Activated T-cell treated with anti-CD3 and anti-CD28 coated beads, Interleukin-2, amount 50 U/mL, for 4 hours (primary cell): ENCODE results near the gene PIEZO2. TPM values are rescaled to one million over a fixed set of nuclear protein-coding genes. Genes with fewer than 3 reads are reported as not detected.
"Not testable (repeated sequence)": the region's sequence is repeated elsewhere in the genome, so short reads cannot be mapped to it uniquely, and the experiment has no call there.

Source experiments
- ATAC-seq, 2 donors: fragments of 200-7000 bp; cut with Tn5 transposase; one replicate each; pipeline ENCODE4 v1.10.0; 2021
- DNase-seq: peaks from one replicate; pipeline ENCODE4 v3.0.0-alpha.2; 2020
- H3K27me3 Mint-ChIP-seq: one replicate; pipeline ENCODE4 v1.8.0; 2021; ENCODE audit warnings: low read depth, mixed read lengths
- H3K36me3 Mint-ChIP-seq: one replicate; pipeline ENCODE4 v1.8.0; 2022; ENCODE audit warnings: mixed read lengths; ENCODE audit not compliant: insufficient read depth
- H3K4me1 Mint-ChIP-seq: one replicate; pipeline ENCODE4 v1.8.0; 2021; ENCODE audit warnings: low read depth, mixed read lengths
- H3K4me3 Mint-ChIP-seq: one replicate; pipeline ENCODE4 v1.8.0; 2021; ENCODE audit warnings: mild to moderate bottlenecking, moderate library complexity, mixed read lengths
- H3K9me3 Mint-ChIP-seq: one replicate; pipeline ENCODE4 v1.8.0; 2021; ENCODE audit warnings: mixed read lengths
- total RNA-seq, 3 donors: library from RNA; stranded (reverse); gene quantifications; one replicate each; pipeline ENCODE4 v1.2.1, GENCODE V29; 2021

PIEZO2 gene
- total RNA-seq = under 1 TPM; 0.05 to 0.35 (median 0.18) TPM

- DNase-seq = no peak
- H3K27me3 Mint-ChIP-seq = peaks cover 31% of the 10 kb centered on the region
- no peaks in the 10 kb centered on the region for H3K9me3 Mint-ChIP-seq
- ATAC-seq = peak; percentile 31 to 43
- H3K4me3 Mint-ChIP-seq = no peak within 1 kb of the TSS
- H3K36me3 Mint-ChIP-seq = no peaks in the 10 kb centered on the region
- no peaks in the 10 kb centered on the region for H3K4me1 Mint-ChIP-seq
Observed at GRCh38 chr18:11149441-11150270, at the start of gene PIEZO2. Gene PIEZO2 (minus strand): TSS chr18:11149569. CDS start chr18:11148588, 981 bp downstream.

DNA sequence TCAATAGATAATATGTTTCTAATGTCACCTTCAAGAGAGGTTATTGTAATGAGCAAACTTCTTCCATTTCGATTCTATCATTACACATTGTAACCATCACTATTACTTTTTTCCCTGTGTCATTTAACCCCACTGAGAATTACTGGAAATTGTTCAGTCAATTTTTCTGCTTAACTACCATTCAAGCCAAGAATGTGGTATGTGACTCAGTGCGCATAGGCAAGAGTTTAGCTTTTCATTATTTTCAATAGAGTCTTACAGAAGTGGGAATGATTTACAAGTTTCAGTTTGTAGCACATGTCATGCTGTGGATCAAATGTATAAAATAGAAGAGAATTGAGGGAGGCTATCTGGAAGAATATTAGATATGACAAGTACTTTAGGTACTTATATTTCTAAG is 34.3 kb upstream of the PIEZO2 start:
- no peak overlapping the region for H3K4me3 Mint-ChIP-seq
- no peaks in the 10 kb centered on the region for H3K4me1 Mint-ChIP-seq
- no peaks in the 10 kb centered on the region for H3K27me3 Mint-ChIP-seq
- no peaks in the 10 kb centered on the region for H3K9me3 Mint-ChIP-seq
- no peak for DNase-seq
- H3K36me3 Mint-ChIP-seq = no peaks in the 10 kb centered on the region
- no peak for ATAC-seq

GRCh38 chr18:11181629-11182028 is 32.3 kb upstream of the PIEZO2 start:
- not testable (repeated sequence) for H3K4me3 Mint-ChIP-seq, H3K9me3 Mint-ChIP-seq, DNase-seq, ATAC-seq, H3K4me1 Mint-ChIP-seq, H3K27me3 Mint-ChIP-seq, H3K36me3 Mint-ChIP-seq

GRCh38 chr18:11179959-11180519 is 30.7 kb upstream of the PIEZO2 start:
- Mint-ChIP-seq H3K27me3 (no peaks in the 10 kb centered on the region), H3K9me3 (no peaks in the 10 kb centered on the region), H3K36me3 (no peaks in the 10 kb centered on the region), H3K4me1 (no peaks in the 10 kb centered on the region), H3K4me3 (no peak overlapping the region)
- ATAC-seq (no peak), DNase-seq (no peak)

DNA sequence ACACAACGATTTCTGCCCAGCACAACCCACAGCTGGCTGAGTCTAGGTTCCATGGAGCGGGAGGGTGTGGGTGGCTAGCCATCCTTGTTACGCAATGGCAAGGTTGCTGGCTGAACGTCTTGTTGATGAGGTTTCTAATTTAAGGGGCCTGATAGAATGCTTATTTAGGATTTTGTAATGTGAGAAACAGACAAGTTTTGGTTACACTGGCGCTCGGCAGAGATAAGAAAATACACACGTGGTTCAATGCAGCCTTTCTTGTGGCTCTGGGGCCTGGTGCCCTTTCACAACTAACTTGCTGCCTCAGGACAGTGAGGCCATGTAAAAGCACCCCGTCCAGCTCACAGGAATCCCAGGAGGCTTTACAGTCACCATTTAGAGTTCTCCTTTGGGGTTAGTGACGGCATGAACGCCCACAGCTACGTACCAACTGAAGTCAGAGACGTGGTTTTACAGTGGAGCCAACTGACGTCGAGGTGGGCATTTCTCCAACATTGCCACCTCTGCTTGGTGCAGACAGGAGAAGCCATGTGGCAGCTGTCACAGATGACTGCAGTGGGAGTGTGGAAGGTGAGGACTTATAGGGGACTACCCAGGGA is 29.7 kb upstream of the PIEZO2 start:
- Mint-ChIP-seq H3K4me1 (no peaks in the 10 kb centered on the region), H3K27me3 (no peaks in the 10 kb centered on the region), H3K36me3 (no peaks in the 10 kb centered on the region), H3K9me3 (no peaks in the 10 kb centered on the region), H3K4me3 (no peak overlapping the region)
- no peak for DNase-seq
- no peak for ATAC-seq

DNA sequence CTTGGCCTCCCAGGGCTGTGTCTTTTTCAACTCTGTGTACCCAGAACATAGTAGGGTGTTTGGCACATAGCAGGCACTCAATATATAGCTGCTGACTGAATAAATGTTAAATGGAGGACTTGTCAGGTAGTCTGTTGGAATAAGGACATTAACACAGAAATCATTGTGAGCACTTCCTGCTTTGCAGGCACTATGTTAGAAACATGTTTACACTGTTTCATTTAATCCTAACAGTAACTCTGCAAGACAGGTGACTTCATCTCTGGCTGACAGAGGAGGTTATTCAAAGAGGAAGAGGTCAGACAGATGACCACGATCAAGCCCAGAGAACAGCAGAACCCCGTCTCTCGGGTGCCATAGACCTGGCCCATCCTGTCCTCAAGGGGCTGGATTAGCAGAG is 28.0 kb upstream of the PIEZO2 start:
- H3K9me3 Mint-ChIP-seq = no peaks in the 10 kb centered on the region
- no peak for ATAC-seq

DNA sequence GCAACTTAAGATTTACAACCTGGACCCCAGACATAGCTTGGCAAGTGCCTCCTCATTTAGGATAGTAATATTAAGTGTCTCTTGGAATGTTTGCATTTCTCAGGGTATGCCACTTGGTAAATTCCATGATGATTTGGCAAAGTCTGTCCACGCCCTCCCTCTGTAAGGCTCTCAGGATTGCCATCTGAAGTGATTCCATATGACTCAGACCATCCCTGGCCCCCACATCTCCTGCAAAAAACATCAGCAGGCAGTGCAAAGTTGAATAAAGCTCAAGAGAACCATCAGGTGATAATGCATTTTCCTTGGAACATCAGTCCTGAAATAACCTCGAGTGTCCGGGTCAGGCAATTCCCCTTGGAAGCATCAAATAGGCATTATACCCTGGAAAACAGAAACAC is 27.1 kb upstream of the PIEZO2 start:
- no peak overlapping the region for H3K4me3 Mint-ChIP-seq
- H3K27me3 Mint-ChIP-seq = no peaks in the 10 kb centered on the region
- ATAC-seq (no peak), DNase-seq (no peak)
- no peaks in the 10 kb centered on the region for H3K9me3 Mint-ChIP-seq
- no peaks in the 10 kb centered on the region for H3K36me3 Mint-ChIP-seq
- no peaks in the 10 kb centered on the region for H3K4me1 Mint-ChIP-seq

More for the DNA sequence above, 28.0 kb upstream of the PIEZO2 start:
- Mint-ChIP-seq H3K36me3 (no peaks in the 10 kb centered on the region), H3K4me3 (no peak overlapping the region), H3K27me3 (no peaks in the 10 kb centered on the region), H3K4me1 (no peaks in the 10 kb centered on the region)
- DNase-seq = no peak

GRCh38 chr18:11175266-11175979 is 26.1 kb upstream of the PIEZO2 start:
- no peaks in the 10 kb centered on the region for H3K27me3 Mint-ChIP-seq
- H3K4me3 Mint-ChIP-seq = no peak overlapping the region

DNA sequence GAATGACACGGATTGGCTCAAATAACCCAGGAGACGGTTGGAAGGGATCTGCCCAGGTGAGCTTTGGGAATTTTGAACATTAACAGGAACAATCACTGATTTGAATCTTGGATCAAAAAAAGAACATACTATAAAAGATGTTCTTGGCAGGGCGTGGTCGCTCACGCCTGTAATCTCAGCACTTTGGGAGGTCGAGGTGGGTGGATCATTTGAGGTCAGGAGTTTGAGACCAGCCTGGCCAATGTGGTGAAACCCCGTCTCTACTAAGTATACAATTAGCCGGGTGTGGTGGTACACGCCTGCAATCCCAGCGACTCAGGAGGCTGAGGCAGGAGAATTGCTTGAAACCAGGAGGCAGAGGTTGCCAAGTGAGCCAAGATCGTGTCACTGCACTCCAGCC is 24.8 kb upstream of the PIEZO2 start:
- not testable (repeated sequence) for H3K9me3 Mint-ChIP-seq, ATAC-seq, H3K4me1 Mint-ChIP-seq, H3K36me3 Mint-ChIP-seq, DNase-seq, H3K4me3 Mint-ChIP-seq, H3K27me3 Mint-ChIP-seq

More at GRCh38 chr18:11175266-11175979, 26.1 kb upstream of the PIEZO2 start:
- H3K4me1 Mint-ChIP-seq = no peaks in the 10 kb centered on the region
- ATAC-seq (no peak), DNase-seq (no peak)
- no peaks in the 10 kb centered on the region for H3K36me3 Mint-ChIP-seq
- no peaks in the 10 kb centered on the region for H3K9me3 Mint-ChIP-seq

GRCh38 chr18:11167778-11168177 is 18.4 kb upstream of the PIEZO2 start:
- H3K27me3 Mint-ChIP-seq = no peaks in the 10 kb centered on the region
- DNase-seq (no peak), ATAC-seq (no peak)
- no peak overlapping the region for H3K4me3 Mint-ChIP-seq
- H3K4me1 Mint-ChIP-seq = no peaks in the 10 kb centered on the region
- no peaks in the 10 kb centered on the region for H3K9me3 Mint-ChIP-seq
- no peaks in the 10 kb centered on the region for H3K36me3 Mint-ChIP-seq

DNA sequence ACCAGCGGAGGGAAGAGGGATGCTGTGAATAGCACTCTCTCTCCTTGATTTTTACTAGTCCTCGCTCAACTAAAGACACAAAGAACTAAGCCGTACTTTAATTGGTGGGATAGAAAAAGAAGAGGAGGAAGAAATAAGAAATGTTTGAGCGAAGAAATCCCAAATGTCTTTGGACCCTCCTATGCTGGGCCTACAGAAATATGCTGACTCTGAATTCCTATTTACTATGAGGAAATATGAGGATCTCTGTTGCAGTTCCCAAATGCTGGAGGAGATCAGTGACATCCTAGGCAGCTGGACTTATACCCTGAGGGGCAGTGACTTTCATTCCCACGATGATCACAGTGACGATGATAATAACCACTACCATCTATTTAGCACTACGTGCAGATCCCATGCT is 16.6 kb upstream of the PIEZO2 start:
- no peak for DNase-seq
- no peaks in the 10 kb centered on the region for H3K4me1 Mint-ChIP-seq
- no peaks in the 10 kb centered on the region for H3K36me3 Mint-ChIP-seq
- no peaks in the 10 kb centered on the region for H3K27me3 Mint-ChIP-seq
- H3K9me3 Mint-ChIP-seq = no peaks in the 10 kb centered on the region
- H3K4me3 Mint-ChIP-seq = no peak overlapping the region
- no peak for ATAC-seq

DNA sequence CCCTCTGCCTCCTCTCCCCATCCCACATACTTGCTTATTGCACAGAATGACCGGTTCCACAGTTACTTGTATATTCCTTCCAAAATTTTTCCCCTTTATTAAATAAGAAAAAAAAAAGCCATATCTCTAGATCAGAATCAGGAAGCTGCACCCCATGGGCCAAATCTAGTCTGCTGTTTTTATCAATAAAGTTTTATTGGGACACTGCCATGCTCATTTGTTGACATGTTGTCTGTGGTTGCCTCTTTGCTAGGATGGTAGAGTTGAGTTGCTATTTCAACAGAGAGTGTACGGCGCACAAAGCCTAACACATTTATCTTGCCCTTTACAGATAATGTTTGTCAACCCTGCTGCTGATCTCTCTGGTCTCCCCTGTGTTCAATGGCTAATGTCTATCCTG is 15.8 kb upstream of the PIEZO2 start:
- no peaks in the 10 kb centered on the region for H3K36me3 Mint-ChIP-seq
- no peaks in the 10 kb centered on the region for H3K27me3 Mint-ChIP-seq
- H3K9me3 Mint-ChIP-seq = no peaks in the 10 kb centered on the region
- H3K4me1 Mint-ChIP-seq = no peaks in the 10 kb centered on the region
- ATAC-seq (no peak), DNase-seq (no peak)
- no peak overlapping the region for H3K4me3 Mint-ChIP-seq

GRCh38 chr18:11163665-11164064 is 14.3 kb upstream of the PIEZO2 start:
- H3K4me3 Mint-ChIP-seq = no peak overlapping the region
- no peak for ATAC-seq
- no peaks in the 10 kb centered on the region for H3K36me3 Mint-ChIP-seq
- H3K9me3 Mint-ChIP-seq = no peaks in the 10 kb centered on the region
- no peaks in the 10 kb centered on the region for H3K27me3 Mint-ChIP-seq
- no peaks in the 10 kb centered on the region for H3K4me1 Mint-ChIP-seq
- DNase-seq = no peak

DNA sequence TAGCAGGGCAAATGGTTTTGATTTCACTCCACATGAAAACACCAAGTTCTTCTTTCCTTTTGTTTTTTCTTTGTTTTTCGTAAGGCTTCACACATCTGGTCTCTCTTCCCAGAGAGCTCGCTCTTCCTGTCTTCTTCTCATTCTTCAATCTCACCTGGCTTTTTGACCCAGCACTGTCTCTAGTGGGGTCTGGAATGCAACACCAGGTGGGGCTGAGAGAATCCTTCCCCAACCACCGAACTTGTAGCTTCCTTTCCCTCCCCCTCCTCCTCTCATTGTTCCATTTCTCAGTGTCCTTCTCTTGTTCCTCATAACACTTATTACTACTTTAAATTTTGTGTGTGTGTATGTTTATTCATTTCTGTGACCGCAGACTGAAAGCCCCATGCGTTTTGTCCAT is 13.5 kb upstream of the PIEZO2 start:
- no peaks in the 10 kb centered on the region for H3K9me3 Mint-ChIP-seq
- no peaks in the 10 kb centered on the region for H3K27me3 Mint-ChIP-seq
- H3K36me3 Mint-ChIP-seq = no peaks in the 10 kb centered on the region
- no peak overlapping the region for H3K4me3 Mint-ChIP-seq
- ATAC-seq (no peak), DNase-seq (no peak)
- H3K4me1 Mint-ChIP-seq = no peaks in the 10 kb centered on the region
